Karpas-422 (cell line): ENCODE results near the gene NDUFB8. TPM values are rescaled to one million over a fixed set of nuclear protein-coding genes. Genes with fewer than 3 reads are reported as not detected.
A peak's percentile ranks its signal among the peaks of the same experiment; 100 is the strongest.

ENCODE experiments used
- DNase-seq: peaks from one replicate; pipeline ENCODE4 v3.0.0-alpha.2; 2015
- H2AFZ ChIP-seq: fragments of 200-600 bp; sonication (generic); 2 replicates; pipeline ENCODE4 v1.6.1; 2014; ENCODE audit warnings: antibody characterized with exemption, low read length, mixed read lengths
- H3K27ac ChIP-seq: fragments of 200-600 bp; sonication (generic); 2 replicates; pipeline ENCODE4 v1.5.1; 2014; ENCODE audit warnings: mild to moderate bottlenecking, low read length, moderate library complexity
- H3K27me3 ChIP-seq: fragments of 200-600 bp; sonication (generic); 2 replicates; pipeline ENCODE4 v1.6.1; 2014; ENCODE audit warnings: low read length, mixed read lengths
- H3K36me3 ChIP-seq: fragments of 200-600 bp; sonication (generic); 2 replicates; pipeline ENCODE4 v1.6.1; 2014; ENCODE audit warnings: low read length, mixed read lengths; ENCODE audit not compliant: insufficient read depth
- H3K4me1 ChIP-seq: fragments of 200-600 bp; sonication (generic); 2 replicates; pipeline ENCODE4 v1.6.1; 2014; ENCODE audit warnings: mild to moderate bottlenecking, low read length, mixed read lengths
- H3K4me2 ChIP-seq: fragments of 200-600 bp; sonication (generic); 2 replicates; pipeline ENCODE4 v1.6.1; 2014; ENCODE audit warnings: low read length, low read depth, mild to moderate bottlenecking; ENCODE audit not compliant: poor library complexity, severe bottlenecking
- H3K4me3 ChIP-seq: fragments of 200-600 bp; sonication (generic); 2 replicates; pipeline ENCODE4 v1.5.1; 2014; ENCODE audit warnings: mild to moderate bottlenecking, antibody characterized with exemption, low read length, mixed read lengths
- H3K79me2 ChIP-seq: fragments of 200-600 bp; sonication (generic); 2 replicates; pipeline ENCODE4 v1.6.1; 2014; ENCODE audit warnings: mild to moderate bottlenecking, low read length, mixed read lengths
- H3K9ac ChIP-seq: fragments of 200-600 bp; sonication (generic); 2 replicates; pipeline ENCODE4 v1.6.0; 2014; ENCODE audit warnings: low read length
- H3K9me2 ChIP-seq: fragments of 200-600 bp; sonication (generic), shearing (Covaris generic); replicated peaks from 2 replicates; pipeline ENCODE4 v1.6.0; 2014; ENCODE audit warnings: mild to moderate bottlenecking, low read length, moderate library complexity; ENCODE audit not compliant: insufficient read depth
- H3K9me3 ChIP-seq: fragments of 300-700, 200-600 bp; sonication (generic); 2 replicates; pipeline ENCODE4 v1.6.1; 2014; ENCODE audit warnings: low read length, mixed read lengths
- H4K20me1 ChIP-seq: fragments of 200-600 bp; sonication (generic); 2 replicates; pipeline ENCODE4 v1.6.1; 2014; ENCODE audit warnings: mild to moderate bottlenecking, antibody characterized with exemption, low read length, low read depth; ENCODE audit not compliant: insufficient read depth
- total RNA-seq: library from RNA; depleted of rRNA; stranded (reverse); fragments of >200 nt; shearing (Covaris generic); gene quantifications from 2 replicates; pipeline ENCODE4 v1.2.3, GENCODE V29; 2014; ENCODE audit warnings: low replicate concordance

The NDUFB8 gene
- total RNA-seq, 1 experiment from 2014 or later: 267 TPM

DNA sequence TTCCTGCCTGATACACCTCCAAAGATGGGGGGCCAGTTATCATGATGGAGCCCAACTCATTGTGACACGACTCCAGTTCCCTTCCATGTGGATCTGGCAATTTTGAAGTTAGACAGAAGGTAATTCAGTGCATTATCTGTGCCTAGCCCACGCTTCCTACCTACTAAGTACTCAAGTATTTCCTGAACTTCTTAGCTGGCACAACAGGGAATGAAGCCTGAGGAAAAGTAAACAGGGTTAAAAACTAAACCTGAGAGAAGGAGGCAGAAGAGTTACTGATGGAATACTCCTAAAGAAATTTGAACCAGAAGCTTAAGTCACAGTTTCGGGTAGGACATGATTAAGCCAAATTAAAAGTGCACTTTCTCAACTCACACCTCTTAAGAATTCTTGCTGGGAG is 8.9 kb downstream of the NDUFB8 start:
- no peaks in the 10 kb centered on the region for H3K79me2 ChIP-seq
- H3K9ac ChIP-seq: no peak overlapping the region
- H3K27ac ChIP-seq: no peak overlapping the region
- H3K36me3 ChIP-seq: peaks cover 10% of the 10 kb centered on the region; the same call in 1 of the 2 replicates
- H3K4me3 ChIP-seq: no peak overlapping the region
- no peaks in the 10 kb centered on the region for H3K27me3 ChIP-seq
- H2AFZ ChIP-seq: no peak overlapping the region
- H3K4me2 ChIP-seq: no peak overlapping the region
- no peaks in the 10 kb centered on the region for H3K9me2 ChIP-seq
- no peaks in the 10 kb centered on the region for H4K20me1 ChIP-seq
- DNase-seq: no peak
- H3K4me1 ChIP-seq: no peaks in the 10 kb centered on the region
- H3K9me3 ChIP-seq: no peaks in the 10 kb centered on the region

DNA sequence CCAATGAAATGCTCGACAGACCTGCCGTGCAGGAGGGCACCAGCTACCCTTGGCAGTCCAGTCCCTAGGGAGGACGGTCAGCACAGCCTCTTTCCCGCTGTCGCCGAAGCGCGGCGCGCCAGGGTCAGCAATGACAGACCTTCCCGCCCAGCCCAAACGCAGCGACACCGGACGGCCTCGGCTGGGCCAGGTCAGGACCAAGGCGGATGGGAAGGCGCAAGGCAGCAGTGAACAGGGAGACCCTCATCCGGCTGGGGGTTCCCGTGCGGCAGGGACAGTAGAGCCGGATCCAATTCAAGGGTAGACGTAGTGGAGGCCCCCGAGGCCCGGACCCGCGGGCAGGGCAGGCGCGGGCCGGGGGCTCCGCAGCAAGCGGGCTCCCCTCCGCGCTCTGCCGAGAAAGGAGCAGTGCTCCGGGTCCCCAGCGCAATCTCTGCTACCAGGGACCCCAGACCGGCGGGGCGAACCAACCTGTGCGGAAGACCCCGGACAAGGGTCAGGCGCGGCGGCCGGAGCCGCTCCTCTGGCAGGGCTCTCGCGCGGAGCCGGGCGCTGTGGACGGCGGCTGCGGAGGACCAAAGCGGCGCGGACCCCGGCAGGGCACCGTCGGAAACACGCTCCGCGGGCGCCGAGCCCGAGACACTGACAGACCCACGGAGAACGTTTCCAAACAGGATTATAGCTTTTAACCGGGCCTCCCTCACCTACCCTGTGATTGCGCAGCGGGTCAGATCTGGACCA is 10.2 kb downstream of the NDUFB8 start, which contains the start of gene SEC31B:
Gene SEC31B, minus strand, starts transcription at position 551 of the 741 bp plus-strand sequence. CDS start 2,909 bp downstream, outside the sequence.
- Histone ChIP-seq H3K4me2 (no peak within 1 kb of the TSS), H3K9me2 (no peaks in the 10 kb centered on the region), H3K9ac (no peak within 1 kb of the TSS), H3K4me3 (no peak within 1 kb of the TSS), H3K79me2 (no peaks in the 10 kb centered on the region), H2AFZ (no peak within 1 kb of the TSS), H3K27me3 (no peaks in the 10 kb centered on the region), H3K4me1 (no peaks in the 10 kb centered on the region), H3K36me3 (peaks cover 2% of the 10 kb centered on the region; the same call in 1 of the 2 replicates), H3K27ac (no peak within 1 kb of the TSS), H3K9me3 (no peaks in the 10 kb centered on the region), H4K20me1 (no peaks in the 10 kb centered on the region)
- DNase-seq: no peak

DNA sequence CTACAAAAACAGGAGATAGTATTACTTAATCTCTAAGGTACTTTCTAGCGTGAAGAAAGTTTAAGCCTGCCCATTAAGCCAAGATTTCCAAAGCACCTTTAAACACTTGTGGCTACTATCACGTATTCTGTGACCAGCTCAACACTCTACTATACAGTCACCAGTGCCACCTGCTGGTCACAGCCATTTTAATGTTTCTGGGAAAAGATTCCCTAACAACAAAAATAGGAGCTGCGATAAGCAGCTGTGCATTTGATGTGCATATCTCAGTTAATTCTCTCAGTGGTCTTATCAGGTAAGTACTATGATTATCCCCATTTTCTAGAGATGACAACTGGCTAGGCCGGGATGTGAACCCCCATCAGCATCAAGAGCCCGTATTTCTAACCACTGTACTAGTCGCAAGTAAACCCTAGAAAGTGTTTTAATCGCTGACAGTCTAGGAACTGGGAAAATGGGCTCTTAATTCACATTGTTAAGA is 10.9 kb downstream of the NDUFB8 start:
- Histone ChIP-seq H3K9ac (no peak overlapping the region), H3K9me2 (no peaks in the 10 kb centered on the region), H3K9me3 (no peaks in the 10 kb centered on the region), H4K20me1 (no peaks in the 10 kb centered on the region), H3K4me2 (no peak overlapping the region), H3K27me3 (no peaks in the 10 kb centered on the region), H3K27ac (no peak overlapping the region), H2AFZ (no peak overlapping the region), H3K4me1 (no peaks in the 10 kb centered on the region), H3K4me3 (no peak overlapping the region), H3K79me2 (no peaks in the 10 kb centered on the region), H3K36me3 (no peaks in the 10 kb centered on the region)
- DNase-seq: peak; percentile 61

DNA sequence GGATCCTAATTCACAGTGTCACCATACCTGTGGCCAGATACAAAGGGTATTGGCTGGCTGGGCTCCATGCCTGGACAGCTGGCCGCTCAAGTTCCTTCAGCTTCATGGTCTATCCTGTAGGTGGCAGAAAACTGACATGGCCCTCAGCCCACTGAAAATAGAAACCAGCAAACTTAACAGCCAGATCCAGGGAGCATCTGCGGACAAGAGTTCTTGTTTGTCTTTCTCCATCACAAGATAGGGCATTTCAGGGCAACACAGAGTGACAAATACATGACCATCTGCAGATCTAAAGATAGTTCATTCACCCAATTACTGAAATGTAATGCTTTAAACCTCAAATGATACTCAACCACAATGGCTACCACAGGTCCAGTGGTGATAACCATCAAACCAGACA is 12.8 kb downstream of the NDUFB8 start:
- no peak overlapping the region for H2AFZ ChIP-seq
- no peak for DNase-seq
- no peak overlapping the region for H3K4me2 ChIP-seq
- no peak overlapping the region for H3K4me3 ChIP-seq
- no peaks in the 10 kb centered on the region for H3K27me3 ChIP-seq
- no peaks in the 10 kb centered on the region for H3K36me3 ChIP-seq
- no peaks in the 10 kb centered on the region for H3K79me2 ChIP-seq
- no peak overlapping the region for H3K9ac ChIP-seq
- no peaks in the 10 kb centered on the region for H4K20me1 ChIP-seq
- H3K9me2 ChIP-seq: no peaks in the 10 kb centered on the region
- no peaks in the 10 kb centered on the region for H3K4me1 ChIP-seq
- no peak overlapping the region for H3K27ac ChIP-seq
- H3K9me3 ChIP-seq: no peaks in the 10 kb centered on the region

DNA sequence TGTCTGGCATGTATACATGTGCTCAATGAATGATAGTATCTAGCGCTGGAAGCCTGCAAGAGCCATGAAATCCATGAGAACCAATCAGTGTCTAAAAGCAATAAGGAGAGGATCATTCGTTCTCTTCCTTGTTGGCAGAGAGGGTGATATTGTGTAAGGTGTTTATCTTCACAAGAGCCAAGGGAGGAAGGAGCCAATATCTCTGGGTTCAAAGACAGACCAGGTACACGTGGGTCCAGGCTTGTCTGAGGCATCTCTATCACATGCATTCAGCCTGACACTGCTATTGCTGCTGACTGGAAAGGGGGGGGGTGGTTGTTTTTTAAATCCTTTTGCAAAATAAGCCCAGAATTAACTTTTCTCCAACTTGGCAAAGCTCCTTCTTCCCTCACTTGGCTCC is 14.1 kb downstream of the NDUFB8 start:
- no peaks in the 10 kb centered on the region for H3K36me3 ChIP-seq
- no peaks in the 10 kb centered on the region for H3K9me2 ChIP-seq
- H3K9me3 ChIP-seq: no peaks in the 10 kb centered on the region
- no peaks in the 10 kb centered on the region for H3K27me3 ChIP-seq
- no peaks in the 10 kb centered on the region for H4K20me1 ChIP-seq
- no peaks in the 10 kb centered on the region for H3K79me2 ChIP-seq
- H3K4me2 ChIP-seq: no peak overlapping the region
- no peak for DNase-seq
- no peak overlapping the region for H3K4me3 ChIP-seq
- no peak overlapping the region for H3K9ac ChIP-seq
- H3K4me1 ChIP-seq: no peaks in the 10 kb centered on the region
- no peak overlapping the region for H3K27ac ChIP-seq
- no peak overlapping the region for H2AFZ ChIP-seq

DNA sequence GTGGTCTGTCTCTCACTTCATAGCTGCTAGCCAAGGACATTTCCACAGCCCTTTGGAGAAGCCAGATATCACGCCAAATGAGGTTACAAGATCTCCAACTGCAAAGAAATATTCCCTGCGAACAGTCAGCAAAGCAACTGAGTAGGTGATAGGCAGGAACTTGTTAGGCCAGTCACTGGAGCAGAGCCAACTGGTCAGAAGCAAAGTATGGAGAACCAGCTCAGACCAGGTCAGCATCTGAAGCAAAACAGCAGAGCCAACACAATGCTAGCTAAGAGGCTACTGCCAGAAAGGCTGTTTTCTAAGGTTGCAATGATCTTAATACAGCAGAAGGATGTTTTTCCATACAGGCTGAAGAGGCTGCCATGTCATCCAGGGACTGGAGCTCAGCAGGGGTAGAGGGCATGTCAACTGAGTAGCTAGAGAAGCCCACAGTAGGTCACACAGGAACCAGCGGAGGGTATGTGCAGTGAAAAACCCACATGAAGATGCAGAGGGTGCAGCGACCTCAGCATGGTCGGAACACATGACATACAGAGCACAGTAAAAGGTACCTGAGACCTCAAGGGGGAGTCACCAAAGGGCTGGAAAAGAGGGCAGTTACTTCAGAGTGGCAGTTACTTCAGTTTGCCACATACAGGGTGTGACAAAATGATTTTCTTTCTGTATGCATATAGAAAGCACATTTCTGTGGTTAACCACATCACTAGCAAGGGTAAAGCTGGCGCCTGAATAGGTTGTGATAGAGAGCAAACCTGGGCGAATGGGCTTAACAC is 18.9 kb downstream of the NDUFB8 start:
- H3K4me1 ChIP-seq: no peaks in the 10 kb centered on the region
- DNase-seq: no peak

DNA sequence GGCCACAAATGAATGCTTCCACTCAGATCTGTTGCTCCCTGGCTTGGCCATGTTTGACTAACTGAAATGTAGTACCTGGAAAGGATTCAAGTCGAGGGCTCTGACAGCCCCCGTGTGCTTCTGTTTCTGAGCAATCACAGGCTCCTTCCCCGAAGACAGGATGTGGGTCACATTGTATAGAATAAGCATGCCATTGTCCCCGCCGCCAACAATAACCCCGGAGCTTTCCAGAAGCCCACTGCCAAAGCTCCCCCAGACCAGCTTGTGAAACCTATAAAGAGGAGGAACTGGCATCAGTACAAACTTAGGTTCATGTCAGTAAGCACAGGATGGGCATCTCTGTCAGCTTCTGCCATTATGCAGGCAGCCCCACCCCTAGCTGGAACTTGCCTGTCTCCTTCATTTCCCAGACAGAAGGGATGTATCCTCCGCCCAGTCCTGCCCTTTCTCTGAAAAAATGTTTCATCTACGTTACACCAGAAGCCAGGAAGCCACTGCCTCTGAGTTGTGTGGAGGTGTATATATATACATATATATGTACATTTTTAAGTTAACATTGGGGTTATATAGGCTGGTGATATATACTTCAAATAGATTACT is 20.3 kb downstream of the NDUFB8 start:
- Histone ChIP-seq H4K20me1 (no peaks in the 10 kb centered on the region), H3K4me2 (no peak overlapping the region), H3K9ac (no peak overlapping the region), H2AFZ (no peak overlapping the region), H3K36me3 (no peaks in the 10 kb centered on the region), H3K4me3 (no peak overlapping the region), H3K9me2 (no peaks in the 10 kb centered on the region), H3K9me3 (no peaks in the 10 kb centered on the region), H3K27ac (no peak overlapping the region), H3K79me2 (no peaks in the 10 kb centered on the region), H3K4me1 (no peaks in the 10 kb centered on the region), H3K27me3 (no peaks in the 10 kb centered on the region)
- DNase-seq: no peak

More for the DNA sequence above, 18.9 kb downstream of the NDUFB8 start:
- Histone ChIP-seq H3K9me2 (no peaks in the 10 kb centered on the region), H4K20me1 (no peaks in the 10 kb centered on the region), H3K27me3 (no peaks in the 10 kb centered on the region), H3K9me3 (no peaks in the 10 kb centered on the region), H3K4me3 (no peak overlapping the region), H3K36me3 (no peaks in the 10 kb centered on the region), H2AFZ (no peak overlapping the region), H3K4me2 (no peak overlapping the region), H3K9ac (no peak overlapping the region), H3K79me2 (no peaks in the 10 kb centered on the region), H3K27ac (no peak overlapping the region)

DNA sequence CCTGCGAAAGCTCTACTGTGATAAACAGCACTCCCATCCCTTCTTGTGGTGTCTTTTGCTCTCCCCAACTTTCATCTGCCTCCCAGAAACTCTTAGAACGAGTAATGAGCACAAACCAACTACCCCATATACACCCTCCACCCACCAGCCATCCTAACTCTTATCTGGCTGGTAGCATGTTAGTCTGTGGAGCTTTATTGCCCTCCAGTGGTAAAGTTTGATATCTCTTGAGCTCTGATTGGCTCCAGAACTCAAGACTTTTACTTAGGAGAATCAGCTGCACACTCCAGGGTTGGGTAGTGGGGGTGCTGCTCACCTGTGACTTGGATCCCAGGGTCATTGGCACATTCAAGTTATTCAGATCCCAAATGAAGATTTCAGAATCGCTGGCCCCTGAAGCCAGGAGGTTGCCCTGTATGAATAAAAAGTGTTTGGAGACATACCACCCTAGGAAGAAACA is 20.9 kb downstream of the NDUFB8 start:
- Histone ChIP-seq H3K9me2 (no peaks in the 10 kb centered on the region), H3K27ac (no peak overlapping the region), H3K27me3 (no peaks in the 10 kb centered on the region), H3K79me2 (no peaks in the 10 kb centered on the region), H3K9ac (no peak overlapping the region), H3K4me2 (no peak overlapping the region), H2AFZ (no peak overlapping the region), H3K9me3 (no peaks in the 10 kb centered on the region), H4K20me1 (no peaks in the 10 kb centered on the region), H3K4me3 (no peak overlapping the region), H3K4me1 (no peaks in the 10 kb centered on the region), H3K36me3 (no peaks in the 10 kb centered on the region)
- peak; percentile 86 for DNase-seq
